HG02588 (cell line): Measurements from ENCODE around the gene EML1.

Experiments used
- ATAC-seq: cut with Tn5 transposase; IDR thresholded peaks from one replicate; pipeline ENCODE4 v1.9.1; 2021; ENCODE audit warnings: mild to moderate bottlenecking, moderate library complexity; ENCODE audit not compliant: unreplicated experiment

EML1 gene, protein sequence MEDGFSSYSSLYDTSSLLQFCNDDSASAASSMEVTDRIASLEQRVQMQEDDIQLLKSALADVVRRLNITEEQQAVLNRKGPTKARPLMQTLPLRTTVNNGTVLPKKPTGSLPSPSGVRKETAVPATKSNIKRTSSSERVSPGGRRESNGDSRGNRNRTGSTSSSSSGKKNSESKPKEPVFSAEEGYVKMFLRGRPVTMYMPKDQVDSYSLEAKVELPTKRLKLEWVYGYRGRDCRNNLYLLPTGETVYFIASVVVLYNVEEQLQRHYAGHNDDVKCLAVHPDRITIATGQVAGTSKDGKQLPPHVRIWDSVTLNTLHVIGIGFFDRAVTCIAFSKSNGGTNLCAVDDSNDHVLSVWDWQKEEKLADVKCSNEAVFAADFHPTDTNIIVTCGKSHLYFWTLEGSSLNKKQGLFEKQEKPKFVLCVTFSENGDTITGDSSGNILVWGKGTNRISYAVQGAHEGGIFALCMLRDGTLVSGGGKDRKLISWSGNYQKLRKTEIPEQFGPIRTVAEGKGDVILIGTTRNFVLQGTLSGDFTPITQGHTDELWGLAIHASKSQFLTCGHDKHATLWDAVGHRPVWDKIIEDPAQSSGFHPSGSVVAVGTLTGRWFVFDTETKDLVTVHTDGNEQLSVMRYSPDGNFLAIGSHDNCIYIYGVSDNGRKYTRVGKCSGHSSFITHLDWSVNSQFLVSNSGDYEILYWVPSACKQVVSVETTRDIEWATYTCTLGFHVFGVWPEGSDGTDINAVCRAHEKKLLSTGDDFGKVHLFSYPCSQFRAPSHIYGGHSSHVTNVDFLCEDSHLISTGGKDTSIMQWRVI

DNA sequence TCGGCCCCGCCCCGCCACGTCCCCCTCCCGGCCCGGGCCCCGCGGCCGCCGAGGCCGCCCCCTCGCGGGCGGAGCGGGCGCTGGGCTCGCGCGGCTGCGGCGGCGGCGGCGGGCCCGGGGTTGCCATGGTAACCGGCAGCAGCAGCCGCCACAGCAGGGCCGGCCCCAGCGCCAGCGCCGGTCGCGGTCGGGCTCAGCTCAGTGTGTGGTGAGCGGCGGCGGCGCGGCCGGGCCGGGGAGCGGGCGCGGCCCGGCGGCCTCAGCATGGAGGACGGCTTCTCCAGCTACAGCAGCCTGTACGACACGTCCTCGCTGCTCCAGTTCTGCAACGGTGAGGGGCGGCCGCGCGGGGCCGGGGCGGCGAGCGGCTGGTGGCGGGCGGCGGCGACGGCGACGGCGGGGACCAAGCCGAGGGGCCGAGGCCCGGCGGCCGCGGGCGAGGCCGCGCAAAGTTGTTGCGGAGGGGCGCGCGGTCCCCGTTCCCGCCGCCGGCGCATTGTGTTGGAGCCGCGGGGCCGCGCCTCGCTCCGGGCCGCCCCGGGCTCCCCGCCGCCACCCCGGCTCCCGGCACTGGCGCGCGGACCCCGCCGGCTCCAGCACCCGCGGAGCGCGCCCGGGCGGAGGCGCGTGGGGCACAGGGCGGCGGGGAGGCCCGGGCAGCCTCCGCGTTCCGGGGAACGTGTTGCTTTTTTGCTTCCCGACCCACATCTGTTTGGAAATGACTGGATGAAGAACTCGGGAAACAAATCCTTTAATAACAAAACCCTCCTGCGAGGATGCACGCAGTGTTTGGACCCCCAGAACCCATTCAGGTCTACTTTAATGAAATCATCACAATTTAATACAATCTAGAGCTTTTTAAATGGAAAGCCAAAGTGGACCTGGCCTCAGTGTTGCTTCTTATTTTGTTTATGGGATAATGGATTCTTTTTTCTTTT lies at the start of gene EML1:
EML1 (plus strand) TSS at position 201 of the 938 bp plus-strand sequence; CDS start at position 265, 64 bp downstream.
- peak; percentile 91 for ATAC-seq

DNA sequence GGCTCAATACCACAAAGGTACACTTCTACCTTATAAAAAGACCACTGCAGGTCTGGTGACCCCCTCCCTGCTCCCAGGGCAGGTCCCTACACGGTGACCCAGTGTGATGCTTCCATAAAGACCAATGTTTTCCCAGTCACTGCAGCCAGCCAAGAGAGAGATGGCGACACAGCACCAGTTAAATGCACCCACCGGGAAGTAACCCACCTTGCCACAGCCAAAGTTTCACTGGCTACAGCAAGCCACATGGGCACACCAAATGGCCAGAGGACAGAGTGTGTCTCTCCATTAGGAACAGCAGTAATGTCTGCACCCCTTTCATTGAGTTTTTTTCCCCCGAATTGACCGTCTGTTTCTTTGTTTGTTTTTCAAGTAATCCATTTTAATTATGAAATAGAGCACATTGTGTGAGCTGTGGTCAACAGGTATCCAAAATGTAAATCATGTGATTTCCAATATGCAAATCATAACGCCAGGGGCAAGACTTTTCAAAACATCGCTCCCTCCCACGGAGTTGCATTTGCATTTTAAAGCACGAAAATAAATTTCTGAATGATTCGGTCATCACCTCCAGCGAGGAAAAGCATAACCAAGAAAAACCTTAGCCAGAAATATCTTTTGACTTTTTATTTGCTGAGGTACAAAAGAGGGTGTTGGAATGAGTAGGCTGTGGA lies 48.9 kb upstream of the EML1 start:
- ATAC-seq = no peak

DNA sequence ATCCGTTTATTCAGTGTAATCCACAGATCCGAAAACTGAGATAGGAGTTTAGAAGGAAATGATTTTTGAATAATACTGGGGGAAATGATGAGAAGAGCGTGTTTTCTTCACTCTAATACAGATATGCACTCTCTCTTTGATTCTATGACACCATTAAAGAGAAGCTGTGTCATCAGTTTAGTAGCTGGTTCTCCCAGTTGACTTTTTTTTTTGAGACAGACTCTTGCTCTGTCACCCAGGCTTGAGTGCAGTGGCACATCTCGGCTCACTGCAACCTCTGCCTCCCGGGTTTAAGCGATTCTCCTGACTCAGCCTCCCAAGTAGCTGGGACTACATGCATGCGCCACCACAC lies 48.4 kb upstream of the EML1 start:
- no peak for ATAC-seq

DNA sequence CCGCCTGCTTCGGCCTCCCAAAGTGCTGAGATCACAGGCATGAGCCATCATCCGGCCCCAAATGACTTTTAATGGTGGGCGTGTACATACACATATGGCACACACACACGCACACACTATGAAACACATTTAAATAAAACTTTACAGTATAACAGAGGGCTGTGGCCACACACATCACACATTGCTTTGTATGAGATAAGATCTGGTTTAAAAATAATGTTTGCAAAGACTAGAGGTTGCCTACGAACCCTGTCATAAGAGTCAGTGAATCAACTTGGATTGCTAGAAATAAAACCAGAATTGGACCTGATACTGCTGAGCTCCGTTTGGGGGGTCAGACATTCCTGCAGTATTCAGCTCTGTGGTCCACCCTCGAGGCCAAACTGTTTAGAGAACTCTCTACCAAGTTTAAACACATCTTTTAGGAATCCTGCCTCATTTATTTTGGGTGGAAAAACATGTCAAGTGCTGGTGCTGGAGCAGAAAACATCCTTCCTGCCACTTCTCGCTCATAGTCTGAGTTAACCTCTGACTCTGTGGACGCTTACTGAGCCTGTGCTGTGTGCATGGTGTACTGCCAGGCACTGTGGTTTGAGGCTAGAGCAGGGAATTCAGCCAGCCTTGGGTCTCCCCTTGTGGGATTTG lies 47.8 kb upstream of the EML1 start:
- ATAC-seq = no peak

DNA sequence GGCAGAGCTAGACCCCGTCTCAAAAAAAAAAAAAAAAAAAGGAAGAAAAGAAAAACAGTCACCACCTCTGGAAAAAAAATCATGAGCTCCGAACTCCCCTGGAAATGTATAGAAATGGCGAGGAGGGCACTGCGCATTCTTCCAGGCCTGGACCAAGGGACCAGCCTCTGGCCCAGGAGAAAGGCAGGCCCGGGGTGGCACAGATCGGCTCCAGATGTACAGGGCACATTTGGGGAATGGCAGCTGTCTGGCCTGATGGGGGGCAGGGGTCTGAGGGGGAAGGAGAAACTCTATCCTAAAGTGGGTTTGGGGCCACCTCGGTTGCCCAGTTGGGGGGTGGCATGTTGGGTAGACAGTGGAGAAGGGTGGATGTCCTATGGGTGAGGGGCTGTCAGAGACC lies 46.0 kb upstream of the EML1 start:
- no peak for ATAC-seq

DNA sequence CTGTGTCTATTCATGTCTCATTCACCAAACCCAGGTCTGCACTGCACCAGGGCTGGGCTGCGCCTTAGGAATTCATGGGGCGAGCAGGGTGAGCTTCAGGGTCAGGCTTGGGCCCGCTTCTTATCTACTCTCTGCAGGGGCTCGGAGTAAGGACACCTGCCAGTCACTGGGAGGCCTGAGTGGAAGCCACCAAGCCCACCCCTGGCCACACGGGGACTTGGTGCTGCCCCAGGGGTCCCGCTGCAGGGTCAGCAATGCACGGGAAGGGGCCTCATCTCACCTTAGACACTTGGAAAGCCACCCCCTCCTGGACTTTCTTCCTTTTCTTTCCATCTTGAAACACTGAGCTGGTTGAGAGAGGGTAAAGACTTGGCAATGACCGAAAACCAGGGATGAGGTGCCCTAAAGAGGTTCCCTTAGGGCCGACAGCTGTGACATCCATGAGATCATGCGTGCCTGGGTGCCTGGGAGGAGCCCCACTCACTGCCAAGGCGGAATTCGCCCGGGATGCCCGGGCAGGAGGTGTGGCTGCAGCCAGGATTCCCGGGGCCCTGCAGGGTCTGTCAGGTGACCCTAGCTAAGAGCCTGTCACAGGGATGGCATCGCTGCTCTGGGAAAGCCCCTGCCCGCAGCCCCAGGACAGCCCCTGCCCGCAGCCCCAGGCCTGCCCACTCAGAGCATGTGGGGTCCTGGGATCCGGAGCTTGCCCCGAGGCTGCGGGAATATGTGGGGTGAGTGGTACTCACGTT lies 45.5 kb upstream of the EML1 start:
- no peak for ATAC-seq

DNA sequence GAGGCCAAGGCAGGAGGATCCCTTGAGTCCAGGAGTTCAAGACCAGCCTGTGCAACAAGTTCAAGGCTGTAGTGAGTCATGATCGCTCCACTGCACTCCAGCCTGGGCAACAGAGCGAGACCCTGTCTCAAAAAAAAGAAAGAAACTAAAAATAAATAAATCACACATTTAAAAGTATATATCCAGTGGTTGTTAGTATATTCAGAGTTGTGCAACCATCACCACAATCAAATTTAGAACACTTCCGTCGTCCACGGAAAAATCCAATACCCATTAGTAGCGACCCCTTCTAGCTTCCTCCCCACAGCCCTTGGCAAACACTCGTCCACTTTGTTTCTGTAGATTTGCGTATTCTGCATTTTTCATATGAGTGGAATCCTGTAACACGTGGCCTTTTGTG lies 44.7 kb upstream of the EML1 start:
- no peak for ATAC-seq

DNA sequence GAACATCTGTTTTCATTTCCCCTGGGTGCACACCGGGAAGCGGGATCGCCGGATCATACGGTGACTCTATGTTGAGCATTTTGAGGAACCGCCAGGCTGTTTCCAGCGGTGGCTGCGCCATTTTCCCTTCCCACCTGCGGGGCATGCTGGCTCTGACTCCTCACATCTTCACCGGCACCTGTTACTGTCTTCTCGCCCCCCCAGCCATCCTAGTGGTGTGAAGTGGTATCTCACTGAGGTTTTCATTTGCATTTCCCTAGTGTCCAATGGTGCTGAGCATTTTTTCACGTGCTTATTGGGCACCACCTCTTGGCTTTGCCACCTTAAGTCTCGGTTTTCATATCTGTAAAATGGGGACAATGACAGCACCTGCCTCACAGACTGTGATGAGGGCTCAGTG lies 44.1 kb upstream of the EML1 start:
- no peak for ATAC-seq

DNA sequence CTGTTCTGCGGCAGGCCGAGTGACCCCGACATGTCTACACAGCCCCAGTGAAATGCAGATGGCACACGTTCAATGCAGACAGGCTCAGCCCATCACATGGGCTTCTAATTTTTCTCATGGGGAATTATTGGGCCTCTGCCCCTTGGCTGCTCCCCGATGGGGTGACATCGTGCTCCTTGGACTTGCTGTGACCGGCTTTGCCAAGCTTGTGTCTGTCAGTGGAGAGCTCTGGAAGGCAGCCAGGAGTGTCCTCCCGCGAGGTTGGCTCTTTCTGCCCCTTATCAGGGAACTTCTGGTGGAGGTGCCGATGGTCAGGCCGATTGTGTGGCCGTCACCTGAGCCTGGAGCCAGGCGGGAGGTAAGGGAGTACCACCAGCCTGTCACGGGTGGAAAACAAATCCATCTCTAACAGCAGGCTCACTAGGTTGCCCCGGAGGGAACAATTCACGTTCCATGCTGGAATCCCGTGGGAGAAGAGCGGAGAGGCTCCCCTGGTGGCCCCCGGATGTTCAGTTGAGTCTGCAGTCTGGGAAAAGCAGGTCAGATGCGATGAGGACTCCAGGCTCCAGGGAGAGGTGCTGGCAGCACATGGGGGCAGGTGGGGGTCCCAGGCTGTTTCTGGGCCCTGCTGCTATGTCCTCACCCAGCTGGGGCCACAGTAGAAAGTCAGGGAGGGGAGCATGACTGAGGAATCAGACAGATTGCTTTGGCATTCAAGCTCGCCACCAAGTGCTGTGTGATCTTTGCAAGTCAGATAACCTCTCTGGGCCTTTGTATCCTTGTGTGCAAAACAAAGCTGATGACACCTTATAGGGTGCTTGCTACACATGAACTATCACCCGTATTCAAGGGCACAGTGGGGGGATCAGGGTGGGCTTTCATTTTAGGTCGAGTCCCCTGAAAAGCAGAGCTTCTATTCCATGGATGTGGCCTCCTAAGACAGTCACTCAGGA lies 43.2 kb upstream of the EML1 start:
- ATAC-seq = no peak

DNA sequence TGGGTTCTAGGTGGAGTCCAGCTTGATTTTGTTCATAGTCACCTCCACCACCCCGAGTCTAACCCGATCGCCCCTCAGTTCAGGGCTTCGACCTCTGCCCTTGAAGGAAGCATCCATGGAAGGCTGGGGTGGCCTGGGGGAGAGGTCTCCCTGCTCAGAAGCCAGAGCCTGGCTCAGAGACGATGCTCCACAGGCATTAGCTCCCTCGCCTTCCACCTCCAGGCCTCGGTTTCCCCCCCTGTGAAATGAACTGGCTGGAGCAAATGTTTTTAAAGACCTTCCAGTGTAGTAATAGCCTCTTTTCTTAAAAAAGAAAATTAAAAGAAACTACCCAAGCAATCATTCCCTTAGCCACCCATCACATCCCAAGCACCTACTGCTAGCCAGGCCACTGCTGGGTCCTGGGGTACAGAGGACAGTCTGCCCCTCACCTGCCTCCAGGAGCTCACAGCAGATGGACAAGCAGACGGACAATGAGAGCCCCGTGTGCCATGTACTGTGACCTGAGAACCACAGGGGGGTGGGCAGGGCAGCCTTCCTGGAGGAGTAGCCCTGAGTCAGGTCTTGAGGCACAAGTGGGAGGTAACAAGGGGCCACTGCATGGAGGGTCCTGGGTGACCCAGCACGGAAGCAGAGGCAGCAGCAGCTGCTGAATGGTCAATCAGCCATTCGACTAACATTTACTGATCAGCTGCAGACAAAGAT lies 42.3 kb upstream of the EML1 start:
- ATAC-seq = no peak

DNA sequence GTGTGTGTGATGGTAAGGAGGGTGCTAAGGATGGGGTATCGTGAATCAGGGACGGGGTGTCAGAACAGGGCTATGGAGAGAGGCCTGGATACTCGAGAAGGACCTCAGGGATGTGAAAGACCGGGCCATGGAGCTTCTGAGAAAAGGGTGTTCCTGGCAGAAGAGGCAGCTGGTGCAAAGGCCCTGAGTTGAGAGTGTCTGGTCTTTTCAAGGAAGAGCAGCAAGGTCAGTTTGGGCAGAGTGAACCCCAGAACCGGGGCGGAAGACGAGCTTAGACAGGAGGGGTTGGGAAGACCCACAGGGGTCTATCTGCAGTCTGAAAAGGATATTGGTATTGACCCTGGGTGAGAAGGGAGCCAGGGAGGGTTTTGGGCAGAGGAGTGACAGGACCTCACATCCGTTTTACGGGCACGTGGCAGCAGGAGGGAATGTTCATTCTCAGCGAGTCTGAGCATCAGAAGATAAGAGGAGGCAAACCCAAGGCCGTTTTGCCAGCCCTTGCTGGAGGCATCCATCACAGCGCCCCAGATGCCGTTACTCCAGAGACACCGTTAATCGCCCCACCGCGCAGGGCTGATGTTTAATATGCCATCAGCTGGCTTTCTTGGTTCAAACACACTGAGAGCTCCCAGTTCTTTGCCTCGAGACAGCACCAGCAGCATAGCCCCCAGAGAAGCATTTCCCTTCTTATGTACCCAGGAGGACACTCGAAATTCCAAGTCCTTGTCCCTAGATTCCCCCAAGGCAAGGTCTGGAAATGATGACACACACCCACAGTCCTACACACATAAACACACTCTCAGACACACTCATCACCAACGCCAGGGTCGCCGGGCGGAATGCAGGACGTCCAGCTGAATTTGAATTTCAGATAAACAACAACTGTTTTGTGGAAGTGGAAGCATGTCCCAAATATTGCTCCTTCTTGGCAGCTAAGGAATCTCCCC lies 41.4 kb upstream of the EML1 start:
- ATAC-seq = no peak

DNA sequence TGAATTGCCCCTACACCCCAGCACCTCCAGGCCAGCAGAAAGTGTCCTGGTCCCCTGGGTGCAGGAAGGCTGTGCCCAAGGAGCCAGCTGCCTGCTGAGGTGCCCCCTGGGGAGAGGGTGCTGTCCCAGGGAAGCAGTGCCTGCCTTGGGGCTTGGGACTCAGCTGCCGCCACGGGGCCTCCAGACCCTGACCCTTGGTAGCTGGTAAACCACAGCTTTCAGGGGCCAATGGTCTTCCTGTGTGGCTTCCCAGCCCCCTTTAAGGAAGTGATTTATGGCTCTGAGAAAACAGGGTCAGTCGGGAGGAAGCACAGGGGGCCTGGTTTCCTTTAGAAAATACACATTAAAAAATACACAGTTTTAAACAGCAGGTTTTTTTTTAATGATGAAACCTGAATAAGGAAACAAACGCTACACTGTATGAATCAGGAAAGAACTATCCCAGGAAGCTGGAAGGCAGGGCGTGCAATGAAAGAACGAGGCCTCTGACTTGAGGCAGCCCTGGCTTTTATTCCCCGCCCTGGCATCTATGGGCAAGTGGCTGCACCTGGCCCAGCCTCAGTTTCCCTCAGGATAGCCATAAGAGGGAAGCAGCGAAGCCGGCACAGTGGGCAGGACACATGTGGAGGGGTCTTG lies 40.6 kb upstream of the EML1 start:
- no peak for ATAC-seq

DNA sequence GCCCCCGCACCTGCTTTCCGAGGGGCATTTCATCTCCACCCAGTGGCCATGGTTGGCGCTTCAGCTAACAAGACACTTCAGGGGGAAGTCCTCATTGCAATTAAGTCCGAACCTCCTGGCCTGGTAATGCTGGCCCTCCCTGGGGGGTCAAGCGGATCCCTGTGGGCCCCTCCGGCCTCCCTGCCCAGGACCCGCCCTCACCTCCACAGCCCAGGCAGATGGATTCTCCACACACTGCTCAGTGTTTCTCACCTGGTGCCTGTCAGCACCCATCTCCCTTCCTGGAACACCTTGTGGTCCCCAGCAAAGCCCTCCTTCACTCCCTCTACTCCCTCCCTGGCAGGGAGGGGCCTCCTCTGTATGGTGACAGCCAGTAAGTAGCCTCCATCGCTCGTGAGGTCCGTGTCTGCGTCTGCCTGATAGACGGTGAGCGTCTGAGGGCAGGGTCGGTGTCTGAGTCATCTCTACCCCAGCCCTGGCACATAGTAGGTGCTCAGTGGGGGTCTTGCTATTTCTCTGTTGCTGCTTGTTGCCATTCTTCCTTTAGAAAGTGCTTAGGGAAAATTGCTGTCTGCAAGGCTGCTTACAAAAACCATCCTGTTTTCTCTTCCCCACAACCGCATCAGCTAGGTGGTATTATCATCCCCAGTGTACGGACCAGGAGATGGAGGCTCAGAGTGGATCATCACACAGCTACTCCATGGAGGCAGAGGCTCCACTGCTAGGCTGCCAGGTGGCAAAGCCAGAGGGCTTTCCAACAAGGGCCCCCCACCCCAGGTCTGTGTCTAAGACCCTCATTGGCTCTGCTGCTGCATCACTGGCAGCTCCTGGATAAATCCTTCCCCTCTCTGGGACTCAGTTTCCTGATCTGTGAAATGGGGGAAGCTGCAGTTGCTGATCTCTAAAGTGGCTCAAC lies 39.7 kb upstream of the EML1 start:
- ATAC-seq = no peak

DNA sequence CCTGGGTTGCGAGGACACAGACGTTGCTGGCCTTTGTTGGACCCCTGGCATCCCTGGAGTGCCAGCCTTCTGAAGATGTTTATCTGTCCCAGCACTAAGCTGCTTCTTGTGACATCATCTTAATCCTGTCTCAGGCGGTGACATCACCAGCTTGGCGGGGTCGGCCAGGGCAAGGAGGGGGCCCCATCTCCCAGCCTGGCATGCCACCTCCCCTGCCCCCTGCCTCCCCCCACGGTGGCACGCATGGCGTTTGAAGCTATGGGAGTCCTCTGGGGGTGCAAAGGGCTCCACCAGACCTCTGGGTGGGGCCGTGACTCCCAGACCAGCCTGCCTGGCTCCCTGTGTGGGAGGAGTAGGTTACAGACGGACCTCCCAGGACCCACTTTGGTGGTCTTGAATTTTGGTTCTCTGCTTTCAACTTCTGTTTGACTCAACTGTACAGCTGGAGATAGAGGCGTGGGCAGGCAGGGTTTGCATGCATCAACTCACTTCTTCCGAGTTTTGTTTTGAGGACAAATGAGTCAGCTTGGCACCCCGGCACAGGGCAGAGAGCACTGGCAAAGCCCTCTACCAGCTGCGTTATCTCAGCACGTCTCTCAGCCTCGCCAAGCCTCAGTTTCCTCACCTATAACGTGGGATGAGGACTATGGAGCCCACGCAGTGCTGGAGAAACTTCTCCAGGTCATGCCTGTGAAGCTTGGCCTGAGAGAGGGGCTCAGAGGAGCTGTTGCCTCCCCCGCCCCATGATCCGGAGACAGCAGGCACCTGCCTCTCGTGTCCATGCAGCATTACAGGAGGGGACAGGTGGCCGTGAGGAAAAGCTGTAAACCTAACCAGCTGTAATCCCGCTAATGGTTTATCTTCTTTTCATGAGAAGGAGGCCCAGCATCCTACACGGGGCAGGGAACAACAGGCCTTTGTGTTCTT lies 38.8 kb upstream of the EML1 start:
- ATAC-seq = no peak
